ENCODE results near the gene TMEM54. TPM values are rescaled to one million over a fixed set of nuclear protein-coding genes. Genes with fewer than 3 reads are reported as not detected.

TMEM54 gene
- total and polyA plus RNA-seq, 9 of the 15 experiments (the other 6 are each of a cell fraction or from before 2014, with no cell fraction given) = 1.00 to 16.2 (median 8.2) TPM

- TF ChIP-seq UBTF (IDR thresholded peaks at IDR 0.05; ENCODE audit: borderline replicate concordance in 1 of 2, low read depth in 2 of 2, low read length in 2 of 2) (peak in 1 of 2 experiments; percentile 62; a peak in 1 of 4 replicates), EP400 (IDR thresholded peaks at IDR 0.05) (no peak), ZNF79 (CRISPR knock-in tag; IDR thresholded peaks at IDR 0.05; ENCODE audit: low read depth) (no peak), PYGO2 (tag; IDR thresholded peaks at IDR 0.05) (no peak), NFXL1 (CRISPR knock-in tag; IDR thresholded peaks at IDR 0.05) (no peak), HNRNPLL (IDR thresholded peaks at IDR 0.05; ENCODE audit: low read depth, low read length, poor library complexity, severe bottlenecking) (no peak), HCFC1 (IDR thresholded peaks at IDR 0.05; ENCODE audit: low read depth, low read length) (no peak), SIRT6 (IDR thresholded peaks at IDR 0.05; ENCODE audit: low read depth, low read length) (no peak), ZBTB7A (IDR thresholded peaks at IDR 0.05; ENCODE audit: borderline replicate concordance, control insufficient read depth, low read depth, low read length) (0 out of 2 replicates have a peak, but pooled peaks have one; percentile 32), ZNF217 (CRISPR knock-in tag; IDR thresholded peaks at IDR 0.05) (no peak), TAF15 (IDR thresholded peaks at IDR 0.05; ENCODE audit: low read depth, low read length) (no peak), ZNF263 (CRISPR knock-in tag; IDR thresholded peaks at IDR 0.05; ENCODE audit: borderline replicate concordance) (no peak), STAT5A (IDR thresholded peaks at IDR 0.05; ENCODE audit: borderline replicate concordance, low read length) (no peak), ZNF764 (CRISPR knock-in tag; IDR thresholded peaks at IDR 0.05; ENCODE audit: low read depth) (no peak), ZNF518B (CRISPR knock-in tag; IDR thresholded peaks at IDR 0.05) (no peak)
- TF ChIP-seq, protein P1, sequence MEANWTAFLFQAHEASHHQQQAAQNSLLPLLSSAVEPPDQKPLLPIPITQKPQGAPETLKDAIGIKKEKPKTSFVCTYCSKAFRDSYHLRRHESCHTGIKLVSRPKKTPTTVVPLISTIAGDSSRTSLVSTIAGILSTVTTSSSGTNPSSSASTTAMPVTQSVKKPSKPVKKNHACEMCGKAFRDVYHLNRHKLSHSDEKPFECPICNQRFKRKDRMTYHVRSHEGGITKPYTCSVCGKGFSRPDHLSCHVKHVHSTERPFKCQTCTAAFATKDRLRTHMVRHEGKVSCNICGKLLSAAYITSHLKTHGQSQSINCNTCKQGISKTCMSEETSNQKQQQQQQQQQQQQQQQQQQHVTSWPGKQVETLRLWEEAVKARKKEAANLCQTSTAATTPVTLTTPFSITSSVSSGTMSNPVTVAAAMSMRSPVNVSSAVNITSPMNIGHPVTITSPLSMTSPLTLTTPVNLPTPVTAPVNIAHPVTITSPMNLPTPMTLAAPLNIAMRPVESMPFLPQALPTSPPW (CRISPR knock-in tag; IDR thresholded peaks at IDR 0.05) = peak; percentile 19; the same call in 1 of the 2 replicates
- TF ChIP-seq, protein P2, sequence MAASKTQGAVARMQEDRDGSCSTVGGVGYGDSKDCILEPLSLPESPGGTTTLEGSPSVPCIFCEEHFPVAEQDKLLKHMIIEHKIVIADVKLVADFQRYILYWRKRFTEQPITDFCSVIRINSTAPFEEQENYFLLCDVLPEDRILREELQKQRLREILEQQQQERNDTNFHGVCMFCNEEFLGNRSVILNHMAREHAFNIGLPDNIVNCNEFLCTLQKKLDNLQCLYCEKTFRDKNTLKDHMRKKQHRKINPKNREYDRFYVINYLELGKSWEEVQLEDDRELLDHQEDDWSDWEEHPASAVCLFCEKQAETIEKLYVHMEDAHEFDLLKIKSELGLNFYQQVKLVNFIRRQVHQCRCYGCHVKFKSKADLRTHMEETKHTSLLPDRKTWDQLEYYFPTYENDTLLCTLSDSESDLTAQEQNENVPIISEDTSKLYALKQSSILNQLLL (CRISPR knock-in tag; IDR thresholded peaks at IDR 0.05; ENCODE audit: borderline replicate concordance) = no peak
- TF ChIP-seq, protein P3, sequence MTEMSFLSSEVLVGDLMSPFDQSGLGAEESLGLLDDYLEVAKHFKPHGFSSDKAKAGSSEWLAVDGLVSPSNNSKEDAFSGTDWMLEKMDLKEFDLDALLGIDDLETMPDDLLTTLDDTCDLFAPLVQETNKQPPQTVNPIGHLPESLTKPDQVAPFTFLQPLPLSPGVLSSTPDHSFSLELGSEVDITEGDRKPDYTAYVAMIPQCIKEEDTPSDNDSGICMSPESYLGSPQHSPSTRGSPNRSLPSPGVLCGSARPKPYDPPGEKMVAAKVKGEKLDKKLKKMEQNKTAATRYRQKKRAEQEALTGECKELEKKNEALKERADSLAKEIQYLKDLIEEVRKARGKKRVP (CRISPR knock-in tag; IDR thresholded peaks at IDR 0.05) = no peak
Measured at GRCh38 chr1:32924881-32925344, 23.7 kb upstream of the TMEM54 start (continued).

Measured in K562 (cell line).